ENCODE measurements around the gene KLF15.

DNA sequence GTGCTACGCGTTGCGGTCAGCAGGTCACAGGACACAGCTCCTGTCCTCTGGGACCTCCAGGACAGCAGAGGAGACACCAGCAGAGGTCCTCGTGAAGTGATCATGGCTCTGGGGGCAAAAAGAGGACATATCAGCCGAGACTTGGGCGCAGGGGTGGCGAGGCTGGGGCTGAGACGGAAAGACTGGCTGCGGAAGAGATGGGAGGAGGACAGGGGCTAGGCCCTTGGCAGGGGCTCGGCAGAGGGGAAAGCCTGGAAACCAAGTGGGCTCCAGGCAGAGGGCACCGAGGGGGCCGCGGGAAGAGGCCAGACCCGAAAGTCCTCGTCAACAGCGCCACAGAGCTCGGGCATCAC is 32.6 kb upstream of the KLF15 start:
- no peak for TF ChIP-seq GATA2 (IDR thresholded peaks at IDR 0.05; ENCODE audit: low read depth, low read length)
- TF ChIP-seq GATA3 (IDR thresholded peaks at IDR 0.05; ENCODE audit: low read depth, low read length): no peak
